HepG2 (cell line): ENCODE data around the gene TEKT5. TPM values are rescaled to one million over a fixed set of nuclear protein-coding genes. Genes with fewer than 3 reads are reported as not detected.

Source experiments
- FIP1L1 ChIP-seq: fragments of 200-400 bp; formaldehyde crosslinking; IDR thresholded peaks from 2 replicates; pipeline ENCODE4 v1.6.1; 2018; ENCODE audit warnings: low read depth, mild to moderate bottlenecking, low read length, moderate library complexity, borderline replicate concordance; ENCODE audit not compliant: insufficient read depth
- FOXK1 ChIP-seq: sonication (generic); formaldehyde crosslinking; IDR thresholded peaks from 2 replicates; pipeline ENCODE4 v1.4.0; 2020; ENCODE audit warnings: low read depth, missing genetic modification reagents, borderline replicate concordance
- JARID2 ChIP-seq: sonication (generic); formaldehyde crosslinking; IDR thresholded peaks from 2 replicates; pipeline ENCODE4 v1.8.1; 2023; ENCODE audit warnings: missing genetic modification reagents, inconsistent platforms; ENCODE audit not compliant: insufficient replicate concordance
- KDM1A ChIP-seq: IDR thresholded peaks from 2 replicates; pipeline ENCODE4 v1.6.1; 2016; ENCODE audit warnings: missing compliant biosample characterization
- KLF13 ChIP-seq: sonication (generic); formaldehyde crosslinking; IDR thresholded peaks from 2 replicates; pipeline ENCODE4 v1.4.0; 2020; ENCODE audit warnings: mild to moderate bottlenecking, missing genetic modification reagents
- LCORL ChIP-seq, 2 experiments: fragments of 450-650 bp in 1 of 2; sonication (generic) in 1 of 2; formaldehyde crosslinking in 1 of 2; IDR thresholded peaks; 2 replicates each; pipeline versions ENCODE4 v1.5.0 to v1.6.1; 2017 to 2020; ENCODE audit warnings: antibody characterized with exemption in 1 of 2, missing genetic modification reagents in 1 of 2
- MAFF ChIP-seq: IDR thresholded peaks from 2 replicates; pipeline ENCODE4 v1.6.1; 2011; ENCODE audit warnings: low read depth, low read length, improper control_type of control experiment
- MIXL1 ChIP-seq: IDR thresholded peaks from 2 replicates; pipeline ENCODE4 v1.6.1; 2016
- MXI1 ChIP-seq: IDR thresholded peaks from 3 replicates; pipeline ENCODE4 v1.6.1; 2012; ENCODE audit warnings: low read depth, low read length, inconsistent platforms, borderline replicate concordance
- NFYC ChIP-seq: IDR thresholded peaks from 2 replicates; pipeline ENCODE4 v1.6.1; 2016; ENCODE audit warnings: missing genetic modification reagents, missing compliant biosample characterization
- RCOR2 ChIP-seq: IDR thresholded peaks from 2 replicates; pipeline ENCODE4 v1.6.1; 2016; ENCODE audit warnings: missing biosample characterization, missing genetic modification reagents
- SP140L ChIP-seq: sonication (generic); formaldehyde crosslinking; IDR thresholded peaks from 2 replicates; pipeline ENCODE4 v1.4.0; 2020; ENCODE audit warnings: missing genetic modification reagents, borderline replicate concordance
- TGIF2 ChIP-seq: IDR thresholded peaks from 2 replicates; pipeline ENCODE4 v1.6.1; 2016; ENCODE audit warnings: control low read depth, missing compliant biosample characterization
- ZBTB1 ChIP-seq: sonication (generic); formaldehyde crosslinking; IDR thresholded peaks from 2 replicates; pipeline ENCODE4 v1.4.0; 2020; ENCODE audit warnings: missing genetic modification reagents, borderline replicate concordance
- ZNF10 ChIP-seq: sonication (generic); formaldehyde crosslinking; IDR thresholded peaks from 2 replicates; pipeline ENCODE4 v1.4.0; 2020; ENCODE audit warnings: mild to moderate bottlenecking, low read depth, missing genetic modification reagents, borderline replicate concordance
- ZNF207 ChIP-seq: fragments of 450-650 bp; IDR thresholded peaks from 2 replicates; pipeline ENCODE4 v1.6.1; 2016; ENCODE audit warnings: antibody characterized with exemption, borderline replicate concordance
- ZNF253 ChIP-seq: sonication (generic); formaldehyde crosslinking; IDR thresholded peaks from 2 replicates; pipeline ENCODE4 v1.8.0; 2022; ENCODE audit warnings: mild to moderate bottlenecking, missing genetic modification reagents, borderline replicate concordance
- ZNF331 ChIP-seq: sonication (generic); formaldehyde crosslinking; IDR thresholded peaks from 2 replicates; pipeline ENCODE4 v1.4.0; 2020; ENCODE audit warnings: missing genetic modification reagents
- ZNF34 ChIP-seq: sonication (generic); formaldehyde crosslinking; IDR thresholded peaks from 2 replicates; pipeline ENCODE4 v1.4.0; 2020; ENCODE audit warnings: mild to moderate bottlenecking, missing genetic modification reagents, borderline replicate concordance
- ZNF569 ChIP-seq: sonication (generic); formaldehyde crosslinking; IDR thresholded peaks from 2 replicates; pipeline ENCODE4 v1.5.0; 2020; ENCODE audit warnings: mild to moderate bottlenecking, missing genetic modification reagents, moderate library complexity, borderline replicate concordance
- polyA plus RNA-seq, 8 experiments: library from polyadenylated mRNA; depleted of rRNA in 3 of 8; stranded (reverse) in 7 of 8; unstranded in 1 of 8; fragments of >200 nt; fragmentation: Illumina TruSeq in 4 of 8; extraction: Trizol in 4 of 8; gene quantifications; 2 replicates each; pipeline versions ENCODE4 v1.2.1 to v1.2.3, GENCODE V29; 2011 to 2016; ENCODE audit warnings: low read depth in 4 of 8, missing spikeins in 1 of 8, mixed read lengths in 1 of 8; ENCODE audit not compliant: insufficient read depth in 1 of 8
- total RNA-seq, 5 experiments: library from RNA; depleted of rRNA; stranded (reverse); fragments of >200 nt; fragmentation: Illumina TruSeq; extraction: Trizol; gene quantifications; 2 replicates each; pipeline ENCODE4 v1.2.3, GENCODE V29; 2016; ENCODE audit warnings: low read depth in 1 of 5
- TF ChIP-seq, protein P1 (sequence below): sonication (generic); formaldehyde crosslinking; IDR thresholded peaks from 2 replicates; pipeline ENCODE4 v1.4.0; 2020; ENCODE audit warnings: missing genetic modification reagents; ENCODE audit errors: not compliant biosample characterization
- TF ChIP-seq, protein P2 (sequence below), 2 experiments: sonication (generic) in 1 of 2; formaldehyde crosslinking in 1 of 2; IDR thresholded peaks; 2 replicates each; pipeline versions ENCODE4 v1.4.0 to v1.6.1; 2016 to 2020; ENCODE audit warnings: borderline replicate concordance in 1 of 2, low read depth in 1 of 2, mild to moderate bottlenecking in 1 of 2, missing genetic modification reagents in 1 of 2
- TF ChIP-seq, protein P3 (sequence below): sonication (generic); formaldehyde crosslinking; IDR thresholded peaks from 2 replicates; pipeline ENCODE4 v1.8.0; 2022; ENCODE audit warnings: missing genetic modification reagents, mild to moderate bottlenecking, borderline replicate concordance

The TEKT5 gene
- total and polyA plus RNA-seq, 2 of the 13 experiments (the other 11 are each of a cell fraction or from before 2014, with no cell fraction given) = 0.16 TPM; not detected in 1

DNA sequence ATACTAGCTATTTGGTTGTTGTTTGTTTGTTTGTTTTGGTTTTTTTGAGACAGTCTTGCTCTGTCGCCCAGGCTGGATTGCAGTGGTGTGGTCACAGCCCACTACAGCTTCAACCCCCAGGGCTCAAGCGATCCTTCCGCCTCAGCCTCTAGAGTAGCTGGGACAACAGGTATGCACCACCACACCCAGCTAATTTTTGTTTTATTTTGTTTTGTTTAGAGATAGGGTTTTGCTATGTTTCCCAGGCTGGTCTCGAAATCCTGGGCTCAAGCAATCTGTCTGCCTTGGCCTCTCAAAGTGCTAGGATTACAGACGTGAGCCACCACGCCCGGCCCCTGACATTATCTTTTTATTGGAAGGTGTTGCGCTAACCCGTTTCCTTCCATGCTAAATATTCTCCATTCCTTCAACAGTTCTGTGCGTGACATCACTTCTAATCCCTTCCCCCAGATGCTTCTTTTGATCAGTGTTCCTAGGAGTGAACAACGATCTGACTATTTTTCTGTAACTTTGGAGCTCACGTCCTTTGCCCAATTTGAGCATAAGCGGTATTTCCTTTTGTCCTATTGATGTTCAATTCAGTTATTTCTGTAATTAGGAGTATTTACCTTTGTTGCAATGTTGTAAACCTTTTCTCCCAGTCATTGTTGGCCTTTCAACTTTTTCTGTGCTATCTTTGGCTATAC, 84.1 kb downstream of the TEKT5 start (continued):
- no peak; the same call in 1 of the 2 replicates for TF ChIP-seq LCORL (IDR thresholded peaks at IDR 0.05)
- TF ChIP-seq LCORL (CRISPR knock-in tag; IDR thresholded peaks at IDR 0.05) = peak; percentile 86
- TF ChIP-seq, protein P1, sequence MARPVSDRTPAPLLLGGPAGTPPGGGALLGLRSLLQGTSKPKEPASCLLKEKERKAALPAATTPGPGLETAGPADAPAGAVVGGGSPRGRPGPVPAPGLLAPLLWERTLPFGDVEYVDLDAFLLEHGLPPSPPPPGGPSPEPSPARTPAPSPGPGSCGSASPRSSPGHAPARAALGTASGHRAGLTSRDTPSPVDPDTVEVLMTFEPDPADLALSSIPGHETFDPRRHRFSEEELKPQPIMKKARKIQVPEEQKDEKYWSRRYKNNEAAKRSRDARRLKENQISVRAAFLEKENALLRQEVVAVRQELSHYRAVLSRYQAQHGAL (CRISPR knock-in tag) = no peak
- TF ChIP-seq RCOR2 (CRISPR knock-in tag) = peak; percentile 83
- TF ChIP-seq ZNF10 = no peak
- peak; percentile 37; the same call in 1 of the 2 replicates for TF ChIP-seq ZNF569 (CRISPR knock-in tag)
- TF ChIP-seq ZNF34 (CRISPR knock-in tag) = peak; percentile 83; the same call in 1 of the 2 replicates
- TF ChIP-seq ZNF207 = no peak
- no peak for TF ChIP-seq FIP1L1
- peak; percentile 14; the same call in 1 of the 2 replicates for TF ChIP-seq NFYC (CRISPR knock-in tag)
- TF ChIP-seq, protein P2, sequence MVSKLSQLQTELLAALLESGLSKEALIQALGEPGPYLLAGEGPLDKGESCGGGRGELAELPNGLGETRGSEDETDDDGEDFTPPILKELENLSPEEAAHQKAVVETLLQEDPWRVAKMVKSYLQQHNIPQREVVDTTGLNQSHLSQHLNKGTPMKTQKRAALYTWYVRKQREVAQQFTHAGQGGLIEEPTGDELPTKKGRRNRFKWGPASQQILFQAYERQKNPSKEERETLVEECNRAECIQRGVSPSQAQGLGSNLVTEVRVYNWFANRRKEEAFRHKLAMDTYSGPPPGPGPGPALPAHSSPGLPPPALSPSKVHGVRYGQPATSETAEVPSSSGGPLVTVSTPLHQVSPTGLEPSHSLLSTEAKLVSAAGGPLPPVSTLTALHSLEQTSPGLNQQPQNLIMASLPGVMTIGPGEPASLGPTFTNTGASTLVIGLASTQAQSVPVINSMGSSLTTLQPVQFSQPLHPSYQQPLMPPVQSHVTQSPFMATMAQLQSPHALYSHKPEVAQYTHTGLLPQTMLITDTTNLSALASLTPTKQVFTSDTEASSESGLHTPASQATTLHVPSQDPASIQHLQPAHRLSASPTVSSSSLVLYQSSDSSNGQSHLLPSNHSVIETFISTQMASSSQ (IDR thresholded peaks at IDR 0.05; ENCODE audit: low read depth) = 0 out of 2 replicates have a peak, but pooled peaks have one; percentile 11
- TF ChIP-seq, protein P2 (CRISPR knock-in tag; IDR thresholded peaks at IDR 0.05; ENCODE audit: borderline replicate concordance) = peak; percentile 58; the same call in 1 of the 2 replicates
- 0 out of 2 replicates have a peak, but pooled peaks have one; percentile 70 for TF ChIP-seq FOXK1 (CRISPR knock-in tag)
- no peak for TF ChIP-seq ZNF331
- TF ChIP-seq MXI1 = no peak
- TF ChIP-seq SP140L (CRISPR knock-in tag) = no peak
- TF ChIP-seq MIXL1 (CRISPR knock-in tag) = peak; percentile 95
- no peak for TF ChIP-seq ZBTB1
- TF ChIP-seq ZNF253 (CRISPR knock-in tag) = no peak
- no peak for TF ChIP-seq KLF13 (CRISPR knock-in tag)
- TF ChIP-seq KDM1A = no peak
- no peak; the same call in 1 of the 2 replicates for TF ChIP-seq TGIF2
- TF ChIP-seq, protein P3, sequence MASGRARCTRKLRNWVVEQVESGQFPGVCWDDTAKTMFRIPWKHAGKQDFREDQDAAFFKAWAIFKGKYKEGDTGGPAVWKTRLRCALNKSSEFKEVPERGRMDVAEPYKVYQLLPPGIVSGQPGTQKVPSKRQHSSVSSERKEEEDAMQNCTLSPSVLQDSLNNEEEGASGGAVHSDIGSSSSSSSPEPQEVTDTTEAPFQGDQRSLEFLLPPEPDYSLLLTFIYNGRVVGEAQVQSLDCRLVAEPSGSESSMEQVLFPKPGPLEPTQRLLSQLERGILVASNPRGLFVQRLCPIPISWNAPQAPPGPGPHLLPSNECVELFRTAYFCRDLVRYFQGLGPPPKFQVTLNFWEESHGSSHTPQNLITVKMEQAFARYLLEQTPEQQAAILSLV (CRISPR knock-in tag) = no peak
- no peak for TF ChIP-seq JARID2 (CRISPR knock-in tag)
- no peak for TF ChIP-seq MAFF
